NCI-H1694 (cell line): ENCODE results near the gene NLN.

Experiments used
- DNase-seq: peaks from one replicate; lab custom pipeline; 2025; lab: John Stamatoyannopoulos, UW

NLN gene

DNA sequence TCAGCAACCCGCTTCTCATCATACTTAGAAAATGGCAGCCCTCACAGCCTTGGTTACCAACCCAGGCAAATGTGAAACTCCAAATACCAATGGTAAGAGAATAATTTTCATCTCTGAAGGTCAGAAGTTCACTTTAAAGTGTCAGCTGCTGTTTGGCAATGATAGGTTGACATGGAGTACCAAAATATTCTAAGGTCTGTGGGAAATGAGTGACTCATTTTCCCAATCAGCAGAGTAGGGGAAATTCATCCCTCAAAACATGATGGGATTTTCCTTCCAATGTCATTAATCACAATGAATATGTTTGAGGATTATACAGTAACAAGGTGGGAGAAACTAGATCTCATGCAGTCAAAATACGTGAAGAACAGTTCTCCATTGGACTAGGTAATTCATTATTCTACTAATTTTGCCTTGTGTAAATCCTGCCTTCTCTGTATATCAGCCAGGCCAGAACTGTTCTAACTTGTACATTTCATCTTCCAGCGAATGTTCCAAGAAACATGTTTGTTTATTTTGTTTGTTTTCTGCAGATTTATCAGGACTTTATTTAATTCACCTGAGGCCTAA, 151.3 kb downstream of the NLN start:
- DNase-seq = no peak

GRCh38 chr5:65874241-65874640, 152.2 kb downstream of the NLN start:
- DNase-seq = no peak

GRCh38 chr5:65876496-65876895, 154.5 kb downstream of the NLN start:
- DNase-seq = no peak

GRCh38 chr5:65876970-65877369, 155.0 kb downstream of the NLN start:
- no peak for DNase-seq
